Measurements from ENCODE around the gene SLC66A1.

DNA sequence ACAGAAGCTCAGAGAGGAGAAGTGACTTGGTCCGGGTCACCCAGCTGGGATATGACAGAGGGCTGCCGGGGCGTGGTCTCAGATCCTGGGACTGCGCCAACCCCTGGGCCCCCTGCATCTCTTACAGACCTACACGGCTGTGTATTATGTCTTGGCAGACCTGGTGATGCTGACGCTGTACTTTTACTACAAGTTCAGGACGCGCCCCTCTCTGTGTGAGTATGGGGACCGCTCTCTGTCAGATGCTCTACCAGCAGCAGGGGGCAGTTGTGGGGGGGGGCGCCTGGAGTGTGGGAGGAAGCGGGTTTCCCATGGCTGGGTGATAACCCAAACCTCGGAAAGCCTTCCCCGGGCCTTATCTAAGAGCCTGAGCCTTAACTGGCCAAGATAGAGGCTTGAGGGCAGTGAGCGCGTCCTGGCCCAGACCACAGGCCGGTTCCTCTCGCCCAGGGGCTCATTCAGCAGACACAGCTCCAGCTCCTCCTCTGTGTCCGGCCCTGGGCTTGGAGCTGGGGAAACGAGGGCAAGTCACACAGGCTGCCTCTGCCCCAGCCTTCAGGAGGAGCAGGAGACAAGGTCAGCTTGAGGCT, 13.3 kb downstream of the SLC66A1 start:
- TF ChIP-seq, protein P1, sequence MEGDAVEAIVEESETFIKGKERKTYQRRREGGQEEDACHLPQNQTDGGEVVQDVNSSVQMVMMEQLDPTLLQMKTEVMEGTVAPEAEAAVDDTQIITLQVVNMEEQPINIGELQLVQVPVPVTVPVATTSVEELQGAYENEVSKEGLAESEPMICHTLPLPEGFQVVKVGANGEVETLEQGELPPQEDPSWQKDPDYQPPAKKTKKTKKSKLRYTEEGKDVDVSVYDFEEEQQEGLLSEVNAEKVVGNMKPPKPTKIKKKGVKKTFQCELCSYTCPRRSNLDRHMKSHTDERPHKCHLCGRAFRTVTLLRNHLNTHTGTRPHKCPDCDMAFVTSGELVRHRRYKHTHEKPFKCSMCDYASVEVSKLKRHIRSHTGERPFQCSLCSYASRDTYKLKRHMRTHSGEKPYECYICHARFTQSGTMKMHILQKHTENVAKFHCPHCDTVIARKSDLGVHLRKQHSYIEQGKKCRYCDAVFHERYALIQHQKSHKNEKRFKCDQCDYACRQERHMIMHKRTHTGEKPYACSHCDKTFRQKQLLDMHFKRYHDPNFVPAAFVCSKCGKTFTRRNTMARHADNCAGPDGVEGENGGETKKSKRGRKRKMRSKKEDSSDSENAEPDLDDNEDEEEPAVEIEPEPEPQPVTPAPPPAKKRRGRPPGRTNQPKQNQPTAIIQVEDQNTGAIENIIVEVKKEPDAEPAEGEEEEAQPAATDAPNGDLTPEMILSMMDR (IDR thresholded peaks at IDR 0.05; ENCODE audit: low read length) = no peak
- TF ChIP-seq EZH2 (optimal IDR thresholded peaks at IDR 0.05; ENCODE audit: low read depth, low read length) = no peak
- no peak for TF ChIP-seq EZH2phosphoT487 (IDR thresholded peaks at IDR 0.05; ENCODE audit: low read length)

Measured in MM.1S (cell line).